Lung microvascular endothelial cell (primary cell): ENCODE measurements around the gene SLC38A3. TPM values are rescaled to one million over a fixed set of nuclear protein-coding genes. Genes with fewer than 3 reads are reported as not detected.
A peak's percentile ranks its signal among the peaks of the same experiment; 100 is the strongest.
"Not testable (repeated sequence)": the region's sequence is repeated elsewhere in the genome, so short reads cannot be mapped to it uniquely, and the experiment has no call there.

Experiments
- DNase-seq, 2 donors: peaks; one replicate each; pipeline versions ENCODE4 v3.0.0 to v3.0.0-alpha.2; 2010; ENCODE audit warnings: low read depth in 2 of 2
- total RNA-seq: library from RNA; depleted of rRNA; stranded (reverse); fragments of >200 nt; gene quantifications from 2 replicates; pipeline ENCODE4 v1.2.1, GENCODE V29; 2014

Gene SLC38A3
- total RNA-seq, 1 donor from 2014 or later: not detected

- peak; percentile 89 to 90 for DNase-seq
Measured at GRCh38 chr3:50246517-50246954, 41.5 kb downstream of the SLC38A3 start.

GRCh38 chr3:50248387-50248786, 43.3 kb downstream of the SLC38A3 start:
- DNase-seq: peak; percentile 76 to 80

- no peak for DNase-seq
Measured at GRCh38 chr3:50249457-50249856, 44.4 kb downstream of the SLC38A3 start.

GRCh38 chr3:50250514-50250913, 45.4 kb downstream of the SLC38A3 start:
- no peak for DNase-seq

GRCh38 chr3:50251220-50251619, 46.1 kb downstream of the SLC38A3 start:
- peak in 1 of 2 donors; percentile 91 for DNase-seq

GRCh38 chr3:50254577-50255250, 49.6 kb downstream of the SLC38A3 start:
- DNase-seq: peak; percentile 93 to 94

GRCh38 chr3:50255251-50255615, 50.2 kb downstream of the SLC38A3 start:
- no peak for DNase-seq

GRCh38 chr3:50256978-50257890, 52.2 kb downstream of the SLC38A3 start:
- peak; percentile 74 to 80 for DNase-seq

- peak in 1 of 2 donors; percentile 48 for DNase-seq
Measured at GRCh38 chr3:50258029-50258680, 53.1 kb downstream of the SLC38A3 start.

GRCh38 chr3:50258979-50259378, 53.9 kb downstream of the SLC38A3 start:
- no peak for DNase-seq

- no peak for DNase-seq
Measured at GRCh38 chr3:50259432-50260026, 54.5 kb downstream of the SLC38A3 start.

- peak; percentile 93 to 96 for DNase-seq
Measured at GRCh38 chr3:50260027-50260941, 55.2 kb downstream of the SLC38A3 start.

GRCh38 chr3:50260942-50261441, 55.9 kb downstream of the SLC38A3 start:
- no peak for DNase-seq

GRCh38 chr3:50261505-50261904, 56.4 kb downstream of the SLC38A3 start:
- DNase-seq: no peak

GRCh38 chr3:50262200-50262599, 57.1 kb downstream of the SLC38A3 start:
- DNase-seq: not testable (repeated sequence)

GRCh38 chr3:50262778-50263177, 57.7 kb downstream of the SLC38A3 start:
- DNase-seq: no peak

GRCh38 chr3:50263478-50264382, 58.7 kb downstream of the SLC38A3 start:
- no peak for DNase-seq

GRCh38 chr3:50264383-50264963, 59.4 kb downstream of the SLC38A3 start:
- DNase-seq: peak in 1 of 2 donors; percentile 57

GRCh38 chr3:50264964-50265485, 60.0 kb downstream of the SLC38A3 start:
- no peak for DNase-seq
